Mesothelial cell of epicardium (in vitro differentiated cells): Measurements from ENCODE around the gene EPB41L3. TPM values are rescaled to one million over a fixed set of nuclear protein-coding genes. Genes with fewer than 3 reads are reported as not detected.
A peak's percentile ranks its signal among the peaks of the same experiment; 100 is the strongest.

Experiments used
- DNase-seq, 2 experiments: peaks; one replicate each; pipeline ENCODE4 v3.0.0; 2021; ENCODE audit warnings: low spot score in 2 of 2; ENCODE audit not compliant: unreplicated experiment in 2 of 2
- H3K27ac Mint-ChIP-seq: 2 replicates; pipeline ENCODE4 v1.8.0; 2021; ENCODE audit warnings: mixed read lengths
- H3K27me3 Mint-ChIP-seq: 2 replicates; pipeline ENCODE4 v1.8.0; 2021; ENCODE audit warnings: low read depth, mixed read lengths
- H3K36me3 Mint-ChIP-seq: 2 replicates; pipeline ENCODE4 v1.8.0; 2021; ENCODE audit warnings: mixed read lengths
- H3K4me1 Mint-ChIP-seq: 2 replicates; pipeline ENCODE4 v1.8.0; 2021; ENCODE audit warnings: mixed read lengths
- H3K4me3 Mint-ChIP-seq: 2 replicates; pipeline ENCODE4 v1.8.0; 2021; ENCODE audit warnings: mild to moderate bottlenecking, moderate library complexity, mixed read lengths
- H3K9me3 Mint-ChIP-seq: 2 replicates; pipeline ENCODE4 v1.8.0; 2021; ENCODE audit warnings: mixed read lengths
- CTCF ChIP-seq: fragments of 200-600 bp; sonication (generic); IDR thresholded peaks from one replicate; pipeline ENCODE4 v1.5.0; 2021; ENCODE audit warnings: antibody characterized with exemption; ENCODE audit not compliant: unreplicated experiment
- total RNA-seq: library from RNA; stranded (reverse); gene quantifications from 3 replicates; pipeline ENCODE4 v1.2.1, GENCODE V29; 2021

The EPB41L3 gene
- total RNA-seq, 1 donor from 2014 or later = 61.9 TPM

DNA sequence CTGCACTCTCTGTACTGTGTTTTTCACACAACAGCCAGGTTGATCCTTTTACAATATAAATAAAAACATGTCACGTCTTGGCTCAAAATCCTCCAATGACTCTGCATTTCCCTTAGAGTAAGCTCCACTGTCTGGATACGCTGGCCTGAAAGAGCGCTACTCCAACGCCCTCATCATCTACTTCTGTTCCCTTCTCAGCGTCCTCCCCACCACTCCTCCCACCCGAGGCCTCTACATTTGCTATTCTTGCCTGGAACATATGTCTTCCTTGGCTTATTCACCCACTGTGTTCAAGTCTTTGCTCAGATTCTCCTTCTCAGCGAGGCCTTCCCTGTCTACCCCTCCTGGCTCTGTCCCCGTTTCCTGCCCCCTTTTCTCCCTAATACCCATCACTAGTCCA lies 37.6 kb downstream of the EPB41L3 start:
- Mint-ChIP-seq H3K36me3 (peaks cover 2% of the 10 kb centered on the region), H3K27me3 (no peaks in the 10 kb centered on the region), H3K27ac (peak overlapping the region; percentile 47), H3K4me3 (no peak overlapping the region), H3K4me1 (peaks cover 43% of the 10 kb centered on the region), H3K9me3 (no peaks in the 10 kb centered on the region)
- no peak for DNase-seq
- no peak for TF ChIP-seq CTCF

DNA sequence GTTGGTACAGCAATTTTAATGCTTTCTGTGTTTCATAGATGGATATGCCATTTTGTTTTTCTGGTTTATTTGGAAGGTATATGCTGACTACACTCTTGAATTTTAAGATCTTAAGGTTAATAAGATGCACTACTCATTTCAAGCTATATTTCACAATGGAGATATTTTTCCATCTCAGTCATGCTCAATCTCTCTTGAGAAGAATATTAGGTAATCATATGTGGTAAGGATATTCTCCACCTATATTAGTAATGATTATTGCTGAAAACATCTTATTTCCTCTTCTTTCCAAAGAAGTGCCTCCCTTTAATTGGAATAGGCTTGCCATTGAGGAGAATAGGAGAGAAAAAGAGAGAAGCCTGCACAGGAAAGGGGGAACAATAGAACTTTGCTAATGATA lies 40.1 kb downstream of the EPB41L3 start:
- H3K27me3 Mint-ChIP-seq = no peaks in the 10 kb centered on the region
- H3K36me3 Mint-ChIP-seq = peaks cover 2% of the 10 kb centered on the region
- H3K4me1 Mint-ChIP-seq = peaks cover 24% of the 10 kb centered on the region
- no peak overlapping the region for H3K4me3 Mint-ChIP-seq
- no peaks in the 10 kb centered on the region for H3K9me3 Mint-ChIP-seq
- DNase-seq = no peak
- H3K27ac Mint-ChIP-seq = no peak overlapping the region
- no peak for TF ChIP-seq CTCF

DNA sequence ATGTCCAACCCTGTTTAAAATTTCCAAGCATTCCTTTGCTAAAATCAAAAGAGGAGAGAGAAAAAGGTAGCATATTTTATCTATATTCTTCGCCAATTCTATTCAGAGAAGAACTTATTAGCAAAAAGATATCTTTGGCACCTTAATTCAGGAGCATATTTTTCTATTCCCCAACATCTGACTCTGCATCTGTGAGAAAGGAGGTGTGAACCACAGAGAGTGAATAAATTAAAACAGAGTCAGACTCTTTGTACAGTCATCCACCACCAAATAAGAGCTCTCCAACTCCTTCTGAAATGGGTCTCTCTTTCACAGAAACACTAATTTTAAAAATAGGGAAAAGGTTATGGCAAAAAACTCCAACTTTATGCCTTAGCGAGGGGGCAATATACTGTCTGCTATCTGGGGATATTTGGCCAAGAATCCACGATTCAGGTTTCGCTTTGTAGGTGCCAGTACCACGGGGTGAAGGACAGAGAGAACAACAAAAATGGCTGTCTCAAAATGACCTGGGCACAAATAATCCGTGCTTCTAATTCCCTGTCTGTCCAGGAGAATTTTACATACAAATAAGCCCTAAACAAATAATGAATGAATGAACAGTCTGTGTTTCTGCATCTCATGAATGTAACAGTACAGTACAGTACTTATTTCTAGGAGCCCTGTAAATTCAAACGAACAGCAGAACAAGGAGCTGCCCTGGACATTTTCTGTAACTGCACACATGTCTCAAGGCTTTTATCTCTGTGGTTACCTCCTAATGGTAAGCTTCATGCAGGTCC lies 43.4 kb downstream of the EPB41L3 start:
- H3K27ac Mint-ChIP-seq = no peak overlapping the region
- H3K36me3 Mint-ChIP-seq = no peaks in the 10 kb centered on the region
- no peak for DNase-seq
- no peak for TF ChIP-seq CTCF
- no peak overlapping the region for H3K4me3 Mint-ChIP-seq
- no peaks in the 10 kb centered on the region for H3K27me3 Mint-ChIP-seq
- no peaks in the 10 kb centered on the region for H3K9me3 Mint-ChIP-seq
- peaks cover 25% of the 10 kb centered on the region for H3K4me1 Mint-ChIP-seq

- no peaks in the 10 kb centered on the region for H3K9me3 Mint-ChIP-seq
- no peak for TF ChIP-seq CTCF
These were observed 45.3 kb downstream of the EPB41L3 start for GRCh38 chr18:5498452-5498851.

DNA sequence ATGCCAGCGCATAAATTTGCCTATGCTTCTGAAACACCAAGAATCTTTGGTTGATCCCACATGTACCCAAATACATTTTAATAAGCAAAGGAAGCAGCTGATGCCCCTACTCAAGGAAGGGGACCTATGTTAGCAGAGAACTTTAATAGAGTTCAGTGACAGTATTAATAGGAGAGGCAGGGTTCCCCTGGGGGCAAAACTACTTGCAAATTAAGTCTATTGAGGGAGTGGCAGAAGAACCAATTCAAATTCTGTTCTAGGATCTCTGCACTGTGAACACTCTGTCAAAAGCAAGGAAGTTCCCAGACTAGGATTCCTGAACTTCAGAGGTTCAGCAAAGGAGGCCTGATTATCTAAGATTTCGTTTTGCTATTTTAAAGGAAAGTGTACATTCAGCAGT lies 47.5 kb downstream of the EPB41L3 start:
- DNase-seq = no peak
- Mint-ChIP-seq H3K9me3 (no peaks in the 10 kb centered on the region), H3K27me3 (no peaks in the 10 kb centered on the region), H3K4me1 (peaks cover 23% of the 10 kb centered on the region), H3K4me3 (no peak overlapping the region), H3K27ac (peak overlapping the region; percentile 32), H3K36me3 (no peaks in the 10 kb centered on the region)
- TF ChIP-seq CTCF = no peak

More at GRCh38 chr18:5498452-5498851, 45.3 kb downstream of the EPB41L3 start:
- Mint-ChIP-seq H3K4me3 (no peak overlapping the region), H3K4me1 (peaks cover 25% of the 10 kb centered on the region), H3K27ac (no peak overlapping the region), H3K36me3 (no peaks in the 10 kb centered on the region), H3K27me3 (no peaks in the 10 kb centered on the region)
- DNase-seq = no peak
